GM18511 (cell line): ENCODE data around the gene TMCC2.
A peak's percentile ranks its signal among the peaks of the same experiment; 100 is the strongest.
"Not testable (repeated sequence)": the region's sequence is repeated elsewhere in the genome, so short reads cannot be mapped to it uniquely, and the experiment has no call there.

Experiments
- ATAC-seq: cut with Tn5 transposase; IDR thresholded peaks from one replicate; pipeline ENCODE4 v1.9.1; 2021; ENCODE audit warnings: mild to moderate bottlenecking, moderate library complexity; ENCODE audit not compliant: unreplicated experiment

Gene TMCC2

DNA sequence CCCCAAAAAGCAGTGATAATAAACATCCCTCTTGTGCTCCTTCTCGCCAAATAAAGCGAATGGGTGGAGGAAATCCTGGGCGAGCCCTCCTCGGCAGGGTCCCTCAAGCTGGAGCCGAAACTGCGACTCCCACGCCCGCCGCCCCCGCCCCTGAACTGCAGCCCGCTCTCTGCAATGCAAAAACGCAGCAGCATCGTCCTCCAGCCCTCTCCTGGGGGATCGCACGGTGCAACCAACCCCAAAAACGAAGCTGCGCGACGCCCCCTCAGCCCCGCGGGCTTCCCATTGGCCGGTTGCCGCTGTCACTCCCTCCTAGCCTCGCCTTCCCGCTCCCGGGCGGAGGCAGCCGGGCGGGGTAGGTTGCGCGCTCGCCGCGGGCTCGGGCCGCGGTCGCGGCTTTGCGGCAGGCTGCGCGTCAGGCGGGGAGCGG, at the start of gene TMCC2:
TSS of gene TMCC2 (plus strand) at position 363 of the 430 bp plus-strand sequence. CDS start 619 bp downstream, outside the sequence.
- peak; percentile 70 for ATAC-seq

- no peak for ATAC-seq
Measured at GRCh38 chr1:205179842-205180241, 47.9 kb upstream of the TMCC2 start.

DNA sequence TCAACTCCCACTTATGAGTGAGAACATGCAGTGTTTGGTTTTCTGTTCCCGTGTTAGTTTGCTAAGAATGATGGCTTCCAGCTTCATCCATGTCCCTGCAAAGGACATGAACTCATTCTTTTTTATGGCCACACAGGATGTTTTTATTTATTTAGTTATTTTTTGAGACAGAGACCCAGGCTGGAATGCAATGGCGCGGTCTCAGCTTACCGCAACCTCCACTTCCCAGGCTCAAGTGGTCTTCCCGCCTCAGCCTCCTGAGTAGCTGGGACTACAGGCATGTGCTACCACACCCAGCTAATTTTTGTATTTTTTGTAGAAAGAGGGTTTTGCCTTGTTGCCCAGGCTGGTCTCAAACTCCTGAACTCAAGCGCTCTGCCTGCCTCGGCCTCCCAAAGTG, 47.4 kb upstream of the TMCC2 start:
- ATAC-seq: not testable (repeated sequence)

- no peak for ATAC-seq
Measured at GRCh38 chr1:205182930-205183329, 44.8 kb upstream of the TMCC2 start.

DNA sequence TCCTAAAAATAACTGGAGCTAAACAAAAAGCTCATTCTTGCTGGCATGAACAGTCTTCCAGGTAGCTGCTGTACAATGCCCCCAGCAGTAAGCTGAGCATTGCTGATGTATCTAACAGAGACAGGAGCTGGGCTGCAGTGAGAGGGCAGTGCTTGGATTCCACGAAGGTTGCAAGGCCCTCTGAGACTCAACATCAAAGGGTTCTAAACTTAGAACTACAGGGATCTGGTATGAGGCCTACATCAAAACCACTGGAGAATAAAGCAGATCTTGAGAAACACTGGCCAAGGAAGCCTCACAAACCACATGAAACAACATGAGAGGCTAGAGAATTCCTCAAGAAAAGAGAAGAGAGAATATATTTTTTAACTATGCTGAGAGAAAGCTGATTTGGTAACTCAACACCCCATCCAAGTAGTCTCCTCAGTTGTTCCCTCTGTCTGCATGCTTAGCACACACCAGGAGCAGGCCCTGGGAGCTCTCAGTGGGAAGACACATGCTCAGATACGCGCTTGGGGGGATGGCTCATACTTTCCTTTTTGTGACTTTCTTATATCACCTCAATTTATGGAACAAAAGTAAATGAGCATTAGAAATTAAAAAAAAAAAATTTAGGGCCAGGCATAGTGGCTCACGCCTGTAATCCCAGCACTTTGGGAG, 43.9 kb upstream of the TMCC2 start:
- no peak for ATAC-seq

GRCh38 chr1:205186191-205186590, 41.6 kb upstream of the TMCC2 start:
- no peak for ATAC-seq

DNA sequence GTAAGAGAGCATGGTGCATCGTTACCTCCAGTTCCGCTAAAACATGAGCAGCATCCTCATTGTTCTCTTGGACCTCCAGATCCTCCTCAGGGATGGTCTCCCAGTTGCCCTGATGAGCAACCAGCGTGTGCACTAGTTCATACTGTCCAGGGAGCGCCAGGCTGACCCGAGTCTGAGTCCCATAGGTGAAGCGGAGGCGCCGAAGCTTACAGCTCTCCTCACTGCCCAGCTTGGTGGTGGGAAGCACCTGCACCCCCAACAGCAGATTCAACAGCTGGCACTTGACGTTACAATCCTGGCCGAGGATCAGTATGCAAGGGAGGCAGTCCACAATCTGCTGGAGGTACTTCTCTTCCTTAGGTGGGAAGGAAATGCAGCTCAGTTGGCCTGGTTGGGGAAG, 40.3 kb upstream of the TMCC2 start:
- no peak for ATAC-seq

- ATAC-seq: no peak
Measured at GRCh38 chr1:205188098-205188497, 39.6 kb upstream of the TMCC2 start.

DNA sequence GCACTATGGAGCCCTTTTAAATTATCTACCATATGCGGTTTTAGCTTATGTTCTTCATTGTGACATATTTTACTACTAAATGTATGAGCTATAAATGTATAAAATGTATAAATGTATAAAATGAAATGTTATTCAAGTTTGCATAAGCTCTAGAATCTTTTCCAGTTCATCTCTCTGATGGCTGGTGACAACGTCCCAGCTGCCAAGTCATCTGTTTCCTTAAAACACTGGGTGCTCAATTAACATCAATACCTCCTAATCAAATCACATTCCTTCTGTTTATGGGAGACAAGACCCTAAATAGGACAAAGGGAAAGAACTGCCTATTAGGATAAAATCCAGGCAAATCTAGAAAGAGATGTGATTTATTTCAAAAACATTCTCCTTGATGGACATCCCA, 39.1 kb upstream of the TMCC2 start:
- no peak for ATAC-seq

DNA sequence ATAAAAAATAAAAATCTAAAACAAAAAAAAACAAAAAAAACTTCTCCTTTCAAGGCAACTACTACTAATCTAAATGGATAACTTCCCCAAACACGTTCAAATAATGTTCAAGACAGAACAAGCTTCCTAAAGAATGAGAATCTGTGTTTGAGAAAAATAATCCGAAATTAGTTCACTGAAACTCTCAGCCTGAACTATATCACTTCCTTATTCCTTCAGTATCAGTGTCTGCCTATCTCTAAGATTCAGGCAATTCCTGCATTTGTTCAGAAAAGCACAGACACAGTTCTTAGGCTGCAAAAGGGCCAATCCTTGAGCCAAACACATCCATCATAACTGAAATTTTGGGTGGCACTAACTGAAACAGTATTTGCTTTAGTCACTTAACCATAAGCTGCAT, 38.6 kb upstream of the TMCC2 start:
- ATAC-seq: no peak

GRCh38 chr1:205190845-205191577, 36.7 kb upstream of the TMCC2 start:
- no peak for ATAC-seq

GRCh38 chr1:205191622-205192021, 36.1 kb upstream of the TMCC2 start:
- ATAC-seq: no peak

GRCh38 chr1:205192287-205192686, 35.5 kb upstream of the TMCC2 start:
- ATAC-seq: no peak

- no peak for ATAC-seq
Measured at GRCh38 chr1:205199090-205199930, 28.4 kb upstream of the TMCC2 start.

GRCh38 chr1:205199931-205200299, 27.8 kb upstream of the TMCC2 start:
- no peak for ATAC-seq

DNA sequence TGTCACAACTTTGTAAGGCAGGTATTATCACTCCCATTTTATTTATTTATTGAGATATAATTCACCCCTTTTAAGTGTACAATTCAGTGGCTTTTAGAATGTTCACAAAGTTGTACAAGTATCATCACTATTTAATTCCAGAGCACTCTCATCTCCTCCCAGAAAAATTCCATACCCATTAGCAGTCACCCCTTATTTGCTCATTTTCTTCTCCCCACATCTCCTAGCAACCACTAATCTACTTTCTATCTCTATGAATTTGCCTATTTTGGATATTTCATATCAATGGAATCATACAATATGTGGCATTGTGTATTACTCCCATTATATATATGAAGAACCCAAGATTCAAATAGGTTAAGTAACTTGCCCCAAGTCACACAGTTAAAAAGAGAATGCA, 23.2 kb upstream of the TMCC2 start:
- ATAC-seq: no peak

DNA sequence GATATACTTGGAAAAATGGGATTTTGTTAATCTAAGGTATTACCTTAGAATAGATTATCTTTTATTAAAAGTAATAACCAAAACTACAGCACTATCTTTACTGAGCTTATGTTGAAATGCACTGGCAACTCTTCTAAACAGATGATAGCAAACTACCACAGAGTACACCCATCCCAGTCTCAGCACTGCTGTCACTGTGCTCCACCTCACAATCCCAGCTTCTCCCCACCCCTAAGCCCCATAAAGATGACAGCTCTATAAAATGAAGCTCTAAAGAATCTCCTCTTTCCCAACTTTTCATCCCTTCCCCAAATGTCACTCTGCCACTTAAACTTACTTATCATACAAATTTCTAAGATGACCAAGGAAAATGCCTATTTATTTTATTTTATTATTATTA, 22.7 kb upstream of the TMCC2 start:
- ATAC-seq: no peak

DNA sequence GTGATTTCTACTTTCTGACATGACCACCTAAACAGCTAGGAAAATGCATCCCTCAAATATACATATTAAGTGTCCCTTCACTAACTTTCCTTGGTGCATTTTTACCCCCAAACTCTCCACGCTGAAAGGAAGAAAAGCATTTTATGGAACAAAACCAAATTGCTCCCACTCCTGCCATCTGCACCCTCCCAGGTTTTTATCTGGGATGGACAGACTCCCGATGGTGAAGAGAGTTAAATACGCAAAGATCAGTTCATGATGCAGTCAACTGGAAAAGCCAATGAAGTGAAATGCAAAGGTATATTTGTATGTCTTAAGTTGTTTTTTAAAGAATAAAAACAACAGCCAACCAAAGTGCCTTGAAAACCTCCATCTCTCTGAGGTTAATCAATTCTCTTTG, 18.9 kb upstream of the TMCC2 start:
- no peak for ATAC-seq

DNA sequence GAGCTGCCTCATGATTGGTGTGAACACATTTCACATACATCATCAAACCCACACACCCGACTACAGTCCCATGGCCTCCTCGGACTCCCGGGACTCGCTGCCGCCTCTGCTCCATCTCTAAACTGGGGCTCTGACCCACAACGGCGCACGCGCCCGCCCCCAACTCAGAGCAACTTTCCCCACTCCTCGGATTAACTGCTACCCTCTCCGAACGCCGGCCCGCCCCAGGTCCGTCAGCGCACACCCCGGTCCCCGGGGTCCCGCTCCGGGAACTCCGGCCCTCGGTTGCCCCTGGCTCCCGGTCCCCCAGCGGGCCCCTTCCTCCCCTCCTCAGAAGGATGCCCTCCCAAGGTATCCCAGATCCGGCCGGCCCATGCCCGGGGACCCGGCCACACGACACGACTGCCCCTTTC, 17.0 kb upstream of the TMCC2 start:
- no peak for ATAC-seq

DNA sequence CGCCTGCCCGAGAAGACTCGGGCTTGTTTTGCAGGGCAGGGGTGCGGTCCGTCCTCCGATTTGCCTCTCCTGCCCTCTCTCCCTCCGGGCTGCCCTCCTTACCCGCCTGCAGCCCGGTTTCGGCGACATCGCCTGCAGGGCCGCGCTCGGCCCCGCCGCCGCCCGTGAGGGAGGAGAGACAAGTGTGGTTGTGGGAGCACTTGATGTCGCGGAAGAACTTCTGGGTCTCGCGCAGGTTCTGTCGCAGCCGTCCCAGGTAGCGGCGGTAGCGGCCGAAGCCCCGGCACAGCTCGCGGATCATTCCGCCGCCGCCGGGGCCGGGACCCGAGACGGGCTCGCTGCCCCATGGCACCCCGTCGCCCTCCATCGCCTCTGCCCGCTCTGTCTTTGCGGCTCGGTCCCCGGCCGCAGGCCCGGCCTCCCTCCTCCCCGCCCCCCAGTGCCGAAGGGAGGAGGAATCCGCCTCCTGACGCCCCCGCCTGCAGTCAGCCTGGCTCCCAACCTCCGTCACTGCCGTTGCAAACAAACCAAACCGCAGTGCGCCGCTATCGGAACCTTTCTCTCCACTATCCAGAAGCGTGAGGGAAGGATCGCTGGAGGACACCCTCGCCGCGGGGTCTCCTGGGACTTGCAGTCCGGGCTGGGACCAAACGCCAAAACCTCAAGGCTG, 16.4 kb upstream of the TMCC2 start, which contains the start of gene DSTYK:
TSS of gene DSTYK (minus strand) at position 534 of the 670 bp plus-strand sequence. CDS start at position 367, 167 bp downstream.
- ATAC-seq: peak; percentile 92
